Hepatocyte (in vitro differentiated cells): Measurements from ENCODE around the gene PTPN20. TPM values are rescaled to one million over a fixed set of nuclear protein-coding genes. Genes with fewer than 3 reads are reported as not detected.

Experiments
- DNase-seq: peaks from one replicate; pipeline ENCODE4 v3.0.0-alpha.2; 2016; ENCODE audit warnings: low spot score
- H2AFZ ChIP-seq: fragments of 200-600 bp; sonication (generic); 2 replicates; pipeline ENCODE4 v1.6.0; 2016; ENCODE audit warnings: antibody characterized with exemption, mild to moderate bottlenecking
- H3K27ac ChIP-seq: fragments of 200-600 bp; sonication (generic); 2 replicates; pipeline ENCODE4 v1.5.1; 2016; ENCODE audit warnings: mild to moderate bottlenecking
- H3K27me3 ChIP-seq: fragments of 200-600 bp; sonication (generic); 2 replicates; pipeline ENCODE4 v1.6.1; 2016
- H3K36me3 ChIP-seq: fragments of 200-600 bp; sonication (generic); replicated peaks from 2 replicates; pipeline ENCODE4 v1.5.1; 2016; ENCODE audit warnings: low read depth; ENCODE audit not compliant: insufficient read depth
- H3K4me1 ChIP-seq: fragments of 200-600 bp; sonication (generic); 2 replicates; pipeline ENCODE4 v1.5.1; 2016; ENCODE audit warnings: mild to moderate bottlenecking, moderate library complexity; ENCODE audit not compliant: insufficient read depth
- H3K4me2 ChIP-seq: fragments of 200-600 bp; sonication (generic); 2 replicates; pipeline ENCODE4 v1.6.0; 2016
- H3K4me3 ChIP-seq: fragments of 200-600 bp; sonication (generic); 2 replicates; pipeline ENCODE4 v1.5.1; 2016; ENCODE audit warnings: mild to moderate bottlenecking
- H3K79me2 ChIP-seq: fragments of 200-600 bp; sonication (generic); 2 replicates; pipeline ENCODE4 v1.6.0; 2017; ENCODE audit warnings: mild to moderate bottlenecking
- H3K9me2 ChIP-seq: fragments of 200-600 bp; sonication (generic); replicated peaks from 2 replicates; pipeline ENCODE4 v1.6.0; 2017; ENCODE audit warnings: mild to moderate bottlenecking; ENCODE audit not compliant: insufficient read depth
- H3K9me3 ChIP-seq: fragments of 200-600 bp; sonication (generic); 2 replicates; pipeline ENCODE4 v1.5.1; 2016; ENCODE audit warnings: low read depth, mild to moderate bottlenecking
- H4K20me1 ChIP-seq: fragments of 200-600 bp; sonication (generic); 2 replicates; pipeline ENCODE4 v1.6.0; 2016; ENCODE audit warnings: mild to moderate bottlenecking; ENCODE audit not compliant: insufficient read depth, poor library complexity, severe bottlenecking
- CTCF ChIP-seq: fragments of 200-600 bp; sonication (generic); IDR thresholded peaks from 2 replicates; pipeline ENCODE4 v1.5.1; 2016; ENCODE audit warnings: antibody characterized with exemption, mild to moderate bottlenecking; ENCODE audit not compliant: poor library complexity
- EZH2 ChIP-seq: fragments of 200-600 bp; sonication (generic); IDR thresholded peaks from 2 replicates; pipeline ENCODE4 v1.6.1; 2016; ENCODE audit warnings: antibody characterized with exemption, mild to moderate bottlenecking, borderline replicate concordance
- EZH2phosphoT487 ChIP-seq: fragments of 200-600 bp; sonication (generic); IDR thresholded peaks from one replicate; pipeline ENCODE4 v1.6.1; 2018; ENCODE audit warnings: antibody characterized with exemption, mild to moderate bottlenecking, low read depth, moderate library complexity; ENCODE audit not compliant: unreplicated experiment, severe bottlenecking
- WGBS: methylation state at CpG from one replicate; pipeline ENCODE4 v1.1.6; 2016; ENCODE audit warnings: low lambda C conversion rate; ENCODE audit errors: missing lambda C conversion rate; 5-methylcytosine and 5-hydroxymethylcytosine counted together
- polyA plus RNA-seq: library from polyadenylated mRNA; unstranded; fragments of >200 nt; fragmentation: Nextera tagmentation; extraction: Ambion mirVana; gene quantifications from 2 replicates; pipeline ENCODE4 v1.2.1, GENCODE V29; 2016
- total RNA-seq: library from RNA; depleted of rRNA; stranded (reverse); fragments of >200 nt; gene quantifications from 2 replicates; pipeline ENCODE4 v1.2.3, GENCODE V29; 2014

PTPN20 gene
- total and polyA plus RNA-seq, 2 experiments from 2014 or later = 0.60 TPM; not detected in 1

- no peaks in the 10 kb centered on the region for H3K36me3 ChIP-seq
- H3K4me3 ChIP-seq = no peak overlapping the region
- 92% methylated on average over 16 of the region's 16 CpGs for WGBS
- no peaks in the 10 kb centered on the region for H4K20me1 ChIP-seq
- H3K27me3 ChIP-seq = no peaks in the 10 kb centered on the region
- TF ChIP-seq EZH2 (no peak), CTCF (no peak), EZH2phosphoT487 (no peak)
- H3K4me2 ChIP-seq = no peak overlapping the region
- no peaks in the 10 kb centered on the region for H3K9me3 ChIP-seq
- peak; percentile 38 for DNase-seq
- H3K27ac ChIP-seq = no peak overlapping the region
- H3K9me2 ChIP-seq = no peaks in the 10 kb centered on the region
- no peak overlapping the region for H2AFZ ChIP-seq
- no peaks in the 10 kb centered on the region for H3K4me1 ChIP-seq
- no peaks in the 10 kb centered on the region for H3K79me2 ChIP-seq
Measured at GRCh38 chr10:47050618-47051455, 139.6 kb downstream of the PTPN20 start.

GRCh38 chr10:47051741-47052238 lies 140.6 kb downstream of the PTPN20 start:
- no peak overlapping the region for H2AFZ ChIP-seq
- no peak overlapping the region for H3K4me2 ChIP-seq
- H3K36me3 ChIP-seq = no peaks in the 10 kb centered on the region
- 97% methylated on average over 5 of the region's 5 CpGs for WGBS
- H3K4me1 ChIP-seq = no peaks in the 10 kb centered on the region
- no peaks in the 10 kb centered on the region for H3K27me3 ChIP-seq
- no peaks in the 10 kb centered on the region for H3K79me2 ChIP-seq
- H3K27ac ChIP-seq = no peak overlapping the region
- TF ChIP-seq EZH2phosphoT487 (no peak), EZH2 (no peak), CTCF (no peak)
- no peaks in the 10 kb centered on the region for H4K20me1 ChIP-seq
- H3K9me2 ChIP-seq = no peaks in the 10 kb centered on the region
- no peak for DNase-seq
- H3K4me3 ChIP-seq = no peak overlapping the region
- no peaks in the 10 kb centered on the region for H3K9me3 ChIP-seq
